Choroid plexus epithelial cell (primary cell): Measurements from ENCODE around the gene LPO.

Source experiments
- DNase-seq: peaks from one replicate; pipeline ENCODE4 v3.0.0-alpha.2; 2010; ENCODE audit warnings: low read depth
- H3K4me3 ChIP-seq: 2 replicates; pipeline ENCODE4 v1.5.1; 2011; ENCODE audit warnings: low read depth, mild to moderate bottlenecking, control low read depth, low read length, moderate library complexity
- TF ChIP-seq, protein P1 (sequence below): conservative IDR thresholded peaks from 2 replicates; pipeline ENCODE4 v1.5.1; 2011; ENCODE audit warnings: low read depth, mild to moderate bottlenecking, control low read depth, inconsistent platforms, low read length, moderate library complexity

Gene LPO

DNA sequence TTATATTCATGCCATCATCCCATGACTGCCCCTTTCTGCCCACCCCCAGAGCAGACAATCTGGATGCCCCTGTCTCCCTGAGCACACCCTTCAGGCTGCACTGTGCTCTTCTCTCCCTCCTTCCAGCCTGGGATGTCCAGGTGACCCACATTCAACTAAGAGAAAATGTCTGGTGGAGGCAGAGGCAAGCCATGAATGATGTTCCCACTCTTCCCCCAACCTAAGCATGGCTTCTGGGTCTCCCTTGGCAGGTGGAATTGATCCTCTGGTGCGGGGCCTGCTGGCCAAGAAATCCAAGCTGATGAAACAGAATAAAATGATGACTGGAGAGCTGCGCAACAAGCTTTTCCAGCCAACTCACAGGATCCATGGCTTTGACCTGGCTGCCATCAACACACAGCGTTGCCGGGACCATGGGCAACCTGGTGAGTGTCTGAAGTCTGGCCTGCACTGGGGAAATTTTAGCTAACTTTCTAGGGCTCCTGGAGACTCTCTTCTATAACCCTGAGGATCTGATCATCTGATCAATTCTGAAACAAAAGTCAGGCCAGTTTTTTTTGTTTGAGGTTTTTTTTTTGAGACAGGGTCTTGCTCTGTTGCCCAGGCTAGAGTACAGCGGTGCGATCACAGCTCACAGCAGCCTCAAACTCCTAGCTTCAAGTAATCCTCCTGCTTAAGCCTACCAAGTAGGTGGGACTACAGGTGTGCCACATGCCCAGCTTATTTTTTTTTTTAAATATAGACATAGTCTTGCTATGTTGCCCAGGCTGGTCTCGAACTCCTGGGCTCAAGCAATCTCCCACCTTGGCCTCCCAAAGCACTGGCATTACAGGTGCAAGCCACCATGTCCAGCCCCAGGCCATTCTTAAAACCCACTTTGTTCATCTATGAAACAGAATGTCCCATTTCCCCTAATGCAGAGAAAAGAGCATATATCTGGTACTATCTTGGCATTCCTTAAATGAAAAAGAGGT is 27.8 kb downstream of the LPO start:
- TF ChIP-seq, protein P1, sequence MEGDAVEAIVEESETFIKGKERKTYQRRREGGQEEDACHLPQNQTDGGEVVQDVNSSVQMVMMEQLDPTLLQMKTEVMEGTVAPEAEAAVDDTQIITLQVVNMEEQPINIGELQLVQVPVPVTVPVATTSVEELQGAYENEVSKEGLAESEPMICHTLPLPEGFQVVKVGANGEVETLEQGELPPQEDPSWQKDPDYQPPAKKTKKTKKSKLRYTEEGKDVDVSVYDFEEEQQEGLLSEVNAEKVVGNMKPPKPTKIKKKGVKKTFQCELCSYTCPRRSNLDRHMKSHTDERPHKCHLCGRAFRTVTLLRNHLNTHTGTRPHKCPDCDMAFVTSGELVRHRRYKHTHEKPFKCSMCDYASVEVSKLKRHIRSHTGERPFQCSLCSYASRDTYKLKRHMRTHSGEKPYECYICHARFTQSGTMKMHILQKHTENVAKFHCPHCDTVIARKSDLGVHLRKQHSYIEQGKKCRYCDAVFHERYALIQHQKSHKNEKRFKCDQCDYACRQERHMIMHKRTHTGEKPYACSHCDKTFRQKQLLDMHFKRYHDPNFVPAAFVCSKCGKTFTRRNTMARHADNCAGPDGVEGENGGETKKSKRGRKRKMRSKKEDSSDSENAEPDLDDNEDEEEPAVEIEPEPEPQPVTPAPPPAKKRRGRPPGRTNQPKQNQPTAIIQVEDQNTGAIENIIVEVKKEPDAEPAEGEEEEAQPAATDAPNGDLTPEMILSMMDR: no peak
- no peak overlapping the region for H3K4me3 ChIP-seq
- DNase-seq: no peak

DNA sequence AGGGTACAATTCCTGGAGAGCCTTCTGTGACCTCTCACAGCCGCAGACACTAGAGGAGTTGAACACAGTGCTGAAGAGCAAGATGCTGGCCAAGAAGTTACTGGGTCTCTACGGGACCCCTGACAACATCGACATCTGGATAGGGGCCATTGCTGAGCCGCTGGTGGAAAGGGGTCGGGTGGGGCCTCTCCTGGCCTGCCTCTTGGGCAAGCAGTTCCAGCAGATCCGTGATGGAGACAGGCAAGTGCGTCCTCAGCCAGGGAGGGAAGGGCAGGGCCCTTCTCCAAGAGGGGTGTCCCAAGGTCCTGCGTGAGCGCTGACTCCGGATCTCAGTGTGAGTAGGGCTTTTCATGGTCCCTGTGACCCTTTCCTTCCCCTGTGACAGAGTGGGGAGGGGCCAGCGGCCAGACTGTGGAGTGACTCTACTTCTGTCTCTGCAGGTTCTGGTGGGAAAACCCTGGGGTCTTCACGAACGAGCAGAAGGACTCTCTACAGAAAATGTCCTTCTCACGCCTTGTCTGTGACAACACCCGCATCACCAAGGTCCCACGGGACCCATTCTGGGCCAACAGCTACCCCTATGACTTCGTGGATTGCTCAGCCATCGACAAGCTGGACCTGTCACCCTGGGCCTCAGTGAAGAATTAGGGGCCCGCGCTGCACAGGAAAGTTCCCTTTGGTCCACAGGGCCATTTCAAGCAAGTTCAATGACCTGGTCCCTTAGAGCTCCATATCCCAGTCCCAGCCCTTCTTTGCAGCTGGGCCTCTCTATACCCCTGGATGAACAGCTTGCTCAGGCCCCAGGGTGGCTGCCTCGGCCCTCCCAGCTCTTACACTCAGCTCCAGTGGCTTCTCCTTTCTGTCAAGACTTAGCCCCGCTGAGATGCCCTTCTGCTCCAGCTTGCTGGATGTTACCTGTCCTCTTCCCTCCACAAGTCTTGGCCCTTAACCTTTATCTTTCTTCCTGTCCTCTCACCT is 29.3 kb downstream of the LPO start:
- TF ChIP-seq, protein P1: no peak
- DNase-seq: no peak
- H3K4me3 ChIP-seq: no peak overlapping the region

DNA sequence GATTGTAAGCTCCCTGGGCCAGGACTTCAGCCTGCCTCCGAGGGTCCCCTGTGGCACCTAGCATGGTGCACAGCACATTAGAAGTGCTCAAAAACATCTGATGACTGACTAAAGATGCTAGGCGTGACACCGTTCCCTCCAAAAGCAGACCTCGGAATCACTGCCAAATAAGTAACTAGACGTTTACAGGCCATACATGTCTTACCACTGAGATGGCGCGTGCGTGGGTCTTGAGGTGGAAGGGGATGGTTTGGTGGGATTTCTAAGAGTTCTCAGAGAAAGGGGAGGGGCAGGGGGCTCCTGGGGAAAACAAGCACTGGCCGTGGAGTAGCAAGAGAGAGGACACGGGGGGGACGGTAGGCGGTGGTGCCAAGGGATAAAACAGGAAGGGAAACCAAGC is 29.9 kb downstream of the LPO start:
- TF ChIP-seq, protein P1: no peak

DNA sequence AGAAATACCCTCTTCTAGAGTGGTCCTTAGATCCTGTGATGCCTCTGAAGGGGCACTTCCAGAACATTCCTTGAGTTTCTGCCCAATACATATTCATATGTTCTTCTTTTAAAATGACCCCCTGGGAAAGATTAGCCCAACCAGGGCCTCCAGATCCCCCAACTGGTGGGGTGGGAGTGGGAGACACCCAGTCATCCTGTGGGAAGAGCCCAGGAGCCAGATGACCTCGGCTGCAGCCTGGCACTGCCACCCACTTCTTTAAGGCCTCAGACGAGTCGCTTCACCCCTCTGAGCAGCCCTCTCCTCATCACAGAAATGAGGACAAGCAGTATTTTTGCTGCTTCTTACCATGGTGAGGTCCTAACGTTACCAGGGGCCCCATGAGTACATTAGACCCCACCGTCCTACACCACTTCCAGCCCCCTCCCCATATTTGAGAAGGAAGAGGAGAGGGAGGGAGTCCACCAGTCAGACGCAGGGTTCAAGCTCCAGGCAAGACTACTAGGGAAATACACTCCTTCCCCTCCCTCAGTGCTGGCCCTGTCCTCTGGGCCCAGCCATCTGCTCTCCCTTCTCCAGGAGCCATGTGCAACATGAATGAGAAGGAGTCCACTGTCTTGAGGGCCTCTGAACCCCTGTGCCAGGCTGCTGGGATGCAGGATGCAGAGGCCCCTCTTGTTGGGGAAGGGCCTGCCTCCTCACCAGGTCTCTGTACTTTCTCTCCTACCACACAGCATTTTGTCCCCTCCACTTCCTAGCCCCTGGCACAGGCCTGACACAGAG is 30.6 kb downstream of the LPO start:
- no peak overlapping the region for H3K4me3 ChIP-seq
- TF ChIP-seq, protein P1: no peak
- DNase-seq: no peak

More for the DNA sequence above, 29.9 kb downstream of the LPO start:
- DNase-seq: no peak
- no peak overlapping the region for H3K4me3 ChIP-seq

DNA sequence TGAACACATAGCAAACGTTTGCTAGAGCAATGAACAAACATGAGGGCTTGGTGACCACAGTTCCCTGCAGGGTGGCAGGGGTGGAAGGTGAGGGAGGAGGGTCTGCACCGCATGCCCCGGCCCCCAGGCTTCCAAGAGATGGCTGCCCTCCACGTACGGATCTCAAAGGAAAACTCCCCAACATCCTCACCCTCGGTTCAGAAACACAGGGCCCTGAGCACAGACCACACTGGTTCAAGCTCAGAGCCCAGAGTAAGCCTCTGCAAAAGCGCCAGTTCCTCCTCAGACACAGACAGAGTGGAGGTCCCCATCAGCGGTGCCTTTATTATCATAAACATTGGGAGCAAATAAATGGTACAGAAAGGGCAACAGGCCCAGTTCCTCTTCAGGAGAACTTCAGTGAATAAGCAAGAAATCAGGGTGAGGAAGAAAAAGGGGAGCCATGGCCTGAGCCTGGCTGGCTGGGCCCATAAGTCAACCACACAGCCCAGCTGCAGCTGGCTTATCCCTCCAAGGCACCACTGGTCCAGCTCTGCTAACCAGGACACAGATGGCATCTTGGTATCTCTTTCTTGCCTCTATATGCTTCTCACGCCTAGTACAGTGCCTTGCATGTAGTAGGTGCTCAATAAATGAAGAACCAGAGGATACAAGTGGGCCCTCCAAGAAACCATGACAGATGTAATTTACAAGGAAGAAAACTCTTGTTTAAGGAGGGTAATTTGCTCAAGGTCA is 31.3 kb downstream of the LPO start:
- no peak overlapping the region for H3K4me3 ChIP-seq
- TF ChIP-seq, protein P1: no peak
- DNase-seq: no peak
